Small intestine (tissue), 7 donors: ENCODE measurements around the gene B4GAT1. TPM values are rescaled to one million over a fixed set of nuclear protein-coding genes. Genes with fewer than 3 reads are reported as not detected.
"Not testable (repeated sequence)": the region's sequence is repeated elsewhere in the genome, so short reads cannot be mapped to it uniquely, and the experiment has no call there.

Experiments used
- DNase-seq, 2 donors: peaks; one replicate each; pipeline versions ENCODE4 v3.0.0 to v3.0.0-alpha.2; 2013
- FAIRE-seq: peaks from 2 replicates; lab custom pipeline; 2012; peaks lifted over from hg19 to GRCh38; lab: Jason Lieb, UNC
- H3K27ac ChIP-seq, 3 donors: one replicate each; pipeline ENCODE4 v1.5.1; 2013; ENCODE audit warnings: low read length in 2 of 3, mild to moderate bottlenecking in 2 of 3, control low read depth in 1 of 3, inconsistent platforms in 1 of 3, low read depth in 1 of 3, moderate library complexity in 1 of 3
- H3K27me3 ChIP-seq, 3 donors: one replicate each; pipeline ENCODE4 v1.6.1; 2013; ENCODE audit warnings: low read length in 3 of 3, inconsistent platforms in 1 of 3; ENCODE audit not compliant: control insufficient read depth in 3 of 3, insufficient read depth in 3 of 3
- H3K36me3 ChIP-seq, 3 donors: one replicate each; pipeline ENCODE4 v1.6.1; 2013; ENCODE audit warnings: low read length in 3 of 3, inconsistent platforms in 1 of 3, low read depth in 1 of 3, mild to moderate bottlenecking in 1 of 3, moderate library complexity in 1 of 3; ENCODE audit not compliant: control insufficient read depth in 3 of 3, insufficient read depth in 2 of 3
- H3K4me1 ChIP-seq, 3 donors: one replicate each; pipeline ENCODE4 v1.6.1; 2013; ENCODE audit warnings: low read length in 2 of 3, inconsistent platforms in 1 of 3, low read depth in 1 of 3, mild to moderate bottlenecking in 1 of 3, moderate library complexity in 1 of 3; ENCODE audit not compliant: control insufficient read depth in 3 of 3, insufficient read depth in 2 of 3
- H3K4me3 ChIP-seq, 3 donors: one replicate each; pipeline ENCODE4 v1.5.1; 2013; ENCODE audit warnings: low read length in 3 of 3, control low read depth in 1 of 3, inconsistent platforms in 1 of 3, low read depth in 1 of 3, mild to moderate bottlenecking in 1 of 3, moderate library complexity in 1 of 3
- H3K9me3 ChIP-seq, 2 donors: one replicate each; pipeline ENCODE4 v1.6.1; 2013; ENCODE audit warnings: low read depth in 1 of 2, low read length in 1 of 2; ENCODE audit not compliant: control insufficient read depth in 2 of 2, insufficient read depth in 1 of 2
- WGBS, 3 donors: extraction: QIAGEN DNeasy Blood & Tissue Kit; methylation state at CpG; one replicate each; pipeline ENCODE4 v1.1.7; 2013; 5-methylcytosine and 5-hydroxymethylcytosine counted together
- polyA plus RNA-seq, 4 donors: library from polyadenylated mRNA; stranded (reverse) in 3 of 4; unstranded in 1 of 4; fragments of 200-250 nt in 3 of 4; fragments of 120-200 nt in 1 of 4; gene quantifications; one replicate each; pipeline versions ENCODE4 v1.2.1 to v1.2.3, GENCODE V29; 2013
- donor health status: healthy with polysubstance abuse.
- donor health status: control.
- donor health status: control.
- donor health status: Bipolar disorder and iron deficiency.
- donor health status: healthy.

The B4GAT1 gene
- polyA plus RNA-seq, 4 donors, result 12.2 to 28.0 (median 20.8) TPM

DNA sequence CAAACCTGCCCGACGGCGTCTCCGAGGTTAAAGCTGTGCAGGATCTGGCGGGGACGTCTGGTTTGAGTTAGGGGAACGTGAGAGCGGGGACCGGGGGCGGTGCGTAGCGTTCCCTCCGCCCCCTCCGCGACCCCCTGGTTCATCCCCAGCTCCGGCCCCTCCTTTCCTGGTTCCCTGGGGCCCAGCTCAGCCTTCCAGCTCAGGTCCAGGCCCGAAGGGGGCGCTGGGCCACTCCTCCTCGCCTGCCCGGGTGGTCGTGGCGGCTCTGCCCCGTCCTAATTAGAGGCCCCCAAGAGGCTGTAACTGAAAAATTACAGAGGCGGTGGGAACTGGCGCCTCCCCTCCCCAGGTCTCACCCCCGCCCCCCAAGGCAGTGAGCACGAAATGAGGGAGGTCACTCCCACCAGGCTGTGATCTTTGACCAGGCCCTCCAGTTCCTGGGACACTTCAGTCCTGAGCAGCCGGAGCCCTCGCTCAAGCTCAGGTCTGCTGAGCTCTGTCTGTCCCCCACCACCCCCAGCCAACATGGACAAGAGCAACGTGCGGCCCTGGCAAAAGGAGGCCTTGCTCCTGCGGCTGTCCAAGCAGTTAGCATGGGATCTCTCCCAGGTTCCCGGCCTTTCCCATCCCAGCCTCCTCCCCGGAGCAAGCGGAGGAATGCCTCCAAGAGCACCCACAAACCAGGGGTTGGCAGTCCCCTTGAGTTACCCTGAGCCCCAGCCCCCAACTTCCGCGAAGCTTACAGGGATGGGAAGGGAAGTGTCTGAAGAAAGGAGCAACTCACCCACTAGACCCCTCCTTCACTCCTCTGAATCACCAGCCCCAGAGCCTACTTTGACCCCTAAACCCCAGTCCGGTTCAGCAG, 33.9 kb downstream of the B4GAT1 start:
- FAIRE-seq, result no peak

DNA sequence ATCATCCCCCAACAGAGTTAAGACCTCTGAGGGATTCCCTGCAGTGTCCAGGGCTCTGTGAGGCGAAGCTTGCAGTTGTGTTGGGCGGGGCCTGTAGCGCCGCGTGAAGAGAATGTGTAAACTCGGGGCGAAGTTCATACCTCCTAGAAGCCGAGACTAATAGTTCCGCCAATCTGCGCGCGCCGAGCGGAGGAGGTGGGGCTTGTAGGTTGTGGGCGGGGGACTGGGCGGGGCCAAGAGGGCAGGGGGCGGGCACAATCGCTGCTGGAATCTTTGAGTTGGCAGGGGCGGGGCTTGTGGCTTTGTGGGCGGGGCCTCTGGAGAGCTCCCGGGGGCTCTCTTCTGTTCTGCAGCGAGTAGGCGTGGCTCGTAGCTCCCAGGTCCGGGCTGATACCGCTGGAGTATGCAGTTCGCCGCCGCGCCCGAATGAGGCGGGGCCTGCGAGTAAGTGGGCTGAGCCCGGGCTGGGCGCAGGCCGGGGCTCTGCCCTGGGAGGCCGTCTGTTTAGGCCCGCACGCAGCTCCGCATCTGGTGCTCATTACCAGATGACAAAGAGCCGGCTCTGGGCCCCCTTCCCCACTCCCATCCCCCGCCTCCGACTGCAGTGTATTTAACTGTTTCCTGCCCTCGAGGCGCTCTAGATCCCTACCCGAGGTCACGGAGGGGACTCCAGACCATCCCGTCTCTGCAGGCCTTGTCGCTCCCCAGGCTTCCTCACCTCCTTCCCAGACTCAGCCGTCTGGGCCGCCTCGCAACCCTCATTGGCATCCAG, 34.7 kb downstream of the B4GAT1 start:
- Histone ChIP-seq H3K36me3 (peaks cover 0 to 4% (median 0%) of the 10 kb centered on the region in 3 donors), H3K4me3 (peak overlapping the region; percentile 35 to 69 (median 37)), H3K27me3 (no peaks in the 10 kb centered on the region), H3K9me3 (no peaks in the 10 kb centered on the region), H3K27ac (peak overlapping the region; percentile 85 to 98 (median 91)), H3K4me1 (peaks cover 2 to 28% (median 3%) of the 10 kb centered on the region in 3 donors)
- DNase-seq, result peak; percentile 99
- 1 to 3% (median 2%) methylated on average over 47 to 52 of the region's 52 CpGs for WGBS, 3 donors
- FAIRE-seq, result no peak

More for the DNA sequence above, 33.9 kb downstream of the B4GAT1 start:
- Histone ChIP-seq H3K27ac (peak overlapping the region; percentile 68 to 98 (median 91)), H3K9me3 (no peaks in the 10 kb centered on the region), H3K4me3 (peak overlapping the region; percentile 35 to 50 (median 37)), H3K4me1 (peaks cover 2 to 36% (median 3%) of the 10 kb centered on the region in 3 donors), H3K36me3 (peaks cover 0 to 4% (median 0%) of the 10 kb centered on the region in 3 donors), H3K27me3 (no peaks in the 10 kb centered on the region)
- DNase-seq, result peak in 1 of 2 donors; percentile 61
- 38 to 53% (median 53%) methylated on average over 36 to 38 of the region's 38 CpGs for WGBS, 3 donors

DNA sequence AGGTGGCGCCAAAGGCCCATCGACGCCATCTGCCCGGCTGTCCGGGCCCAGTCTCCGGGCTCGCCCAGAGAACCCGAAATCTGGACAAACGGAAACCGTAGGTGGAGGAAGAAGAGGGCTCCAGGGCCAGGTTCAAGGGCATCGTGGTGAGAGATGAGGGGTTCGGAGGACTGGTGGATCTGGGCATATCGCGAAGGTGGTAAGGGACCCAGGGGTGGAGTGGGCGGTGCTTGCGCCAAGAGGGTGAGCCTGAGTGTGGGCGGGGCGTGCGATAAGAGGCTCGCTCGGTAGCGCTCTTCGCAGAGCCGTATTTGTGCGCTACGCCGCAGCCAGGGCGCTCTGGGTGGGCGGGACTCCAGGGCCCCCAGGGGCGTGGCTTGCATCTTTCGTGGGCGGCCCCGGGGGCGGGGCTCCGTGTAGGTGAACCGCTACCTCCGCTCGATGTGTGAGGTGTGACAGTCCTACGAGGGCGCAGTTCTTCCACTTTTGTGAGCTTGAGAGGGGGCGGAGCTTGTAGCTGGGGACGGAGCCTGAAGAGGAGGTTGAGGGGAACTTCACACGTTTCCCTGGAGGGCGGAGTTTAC, 35.4 kb downstream of the B4GAT1 start:
- 0% methylated on average over 41 to 44 of the region's 44 CpGs for WGBS, 3 donors
- H3K27ac ChIP-seq, result peak overlapping the region; percentile 85 to 98 (median 86)
- no peaks in the 10 kb centered on the region for H3K27me3 ChIP-seq
- H3K9me3 ChIP-seq, result no peaks in the 10 kb centered on the region
- FAIRE-seq, result no peak
- H3K36me3 ChIP-seq, result peaks cover 0 to 4% (median 0%) of the 10 kb centered on the region in 3 donors
- peak; percentile 91 to 97 for DNase-seq
- H3K4me1 ChIP-seq, result peaks cover 0 to 22% (median 2%) of the 10 kb centered on the region in 3 donors
- peak overlapping the region in 2 of 3 donors; percentile 25 to 69 for H3K4me3 ChIP-seq

DNA sequence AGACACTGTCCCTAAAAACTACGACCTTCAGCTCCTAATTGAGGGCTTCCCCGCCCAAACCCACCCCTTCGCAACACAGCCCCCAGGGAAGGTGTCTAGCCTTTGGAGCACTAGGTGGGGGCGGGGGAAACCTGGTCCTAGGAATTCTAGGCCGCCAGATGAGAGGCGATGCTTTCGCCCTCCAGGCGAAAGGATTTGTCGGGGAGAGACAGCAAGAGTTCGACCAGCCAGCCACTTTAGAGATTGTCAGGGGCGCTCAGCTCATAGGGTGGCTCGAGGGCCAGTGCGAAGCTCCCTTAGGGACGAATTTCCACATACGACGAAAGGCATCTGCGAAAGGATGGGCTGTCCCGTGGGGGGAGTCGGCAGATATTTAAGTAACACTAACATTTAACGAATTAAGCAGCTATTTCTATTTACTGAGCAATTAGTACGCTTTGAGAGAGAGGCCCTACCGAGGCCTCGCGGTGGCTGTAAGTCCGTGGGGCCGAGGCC, 35.9 kb downstream of the B4GAT1 start:
- peaks cover 0 to 22% (median 2%) of the 10 kb centered on the region in 3 donors for H3K4me1 ChIP-seq
- DNase-seq (no peak), FAIRE-seq (no peak)
- peaks cover 0 to 4% (median 0%) of the 10 kb centered on the region in 3 donors for H3K36me3 ChIP-seq
- WGBS, 3 donors, result 32 to 41% (median 33%) methylated on average over 24 to 26 of the region's 26 CpGs
- H3K27me3 ChIP-seq, result no peaks in the 10 kb centered on the region
- H3K4me3 ChIP-seq, result peak overlapping the region in 2 of 3 donors; percentile 25 to 69
- no peaks in the 10 kb centered on the region for H3K9me3 ChIP-seq
- peak overlapping the region; percentile 85 to 98 (median 86) for H3K27ac ChIP-seq

DNA sequence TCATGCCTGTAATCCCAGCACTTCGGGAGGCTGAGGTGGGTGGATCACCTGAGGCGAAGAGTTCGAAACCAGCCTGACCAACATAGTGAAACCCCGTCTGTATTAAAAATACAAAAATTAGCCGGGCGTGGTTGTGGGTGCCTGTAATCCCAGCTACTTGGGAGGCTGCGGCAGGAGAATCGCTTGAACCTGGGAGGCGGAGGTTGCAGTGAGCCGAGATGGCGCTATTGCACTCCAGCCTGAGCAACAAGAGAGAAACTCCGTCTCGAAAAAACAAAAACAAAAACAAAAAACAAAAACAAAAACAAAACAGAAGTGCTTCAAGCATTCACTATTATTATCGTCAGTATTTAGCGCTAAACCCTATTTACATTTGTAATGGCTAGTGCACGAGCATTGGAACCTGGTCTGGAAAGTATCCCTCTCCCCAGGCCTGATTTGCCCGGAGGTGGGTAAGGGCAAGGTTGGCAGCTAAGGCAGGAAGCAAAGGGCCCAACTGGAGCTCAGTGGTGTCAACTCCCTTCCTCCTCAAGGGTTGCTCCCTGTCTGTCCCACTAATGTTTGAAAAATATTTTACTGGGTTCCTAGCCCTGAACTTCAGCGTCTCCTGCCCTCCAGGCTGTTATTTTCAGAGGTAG, 36.5 kb downstream of the B4GAT1 start:
- WGBS, 3 donors, result 87 to 89% (median 88%) methylated on average over 18 of the region's 18 CpGs

DNA sequence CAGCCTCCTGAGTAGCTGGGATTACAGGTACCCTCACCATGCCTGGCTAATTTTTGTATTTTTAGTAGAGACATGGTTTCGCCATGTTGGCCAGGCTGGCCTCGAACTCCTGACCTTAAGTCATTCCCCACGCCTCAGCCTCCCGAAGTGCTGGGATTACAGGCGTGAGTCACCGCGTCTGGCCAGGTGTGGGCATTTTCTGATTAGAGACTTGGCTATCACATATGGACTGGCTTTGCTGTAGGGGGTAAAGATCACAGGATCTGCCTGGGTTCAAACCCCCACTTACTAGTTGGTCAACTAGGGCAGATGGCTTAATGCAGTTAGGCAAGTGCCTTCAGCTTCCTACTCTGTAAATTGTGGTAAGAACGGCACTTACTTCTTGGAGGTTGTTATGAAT, 37.1 kb downstream of the B4GAT1 start:
- H3K4me3 ChIP-seq, result no peak overlapping the region
- H3K36me3 ChIP-seq, result peaks cover 0 to 1% (median 0%) of the 10 kb centered on the region in 3 donors
- 35 to 77% (median 52%) methylated on average over 8 of the region's 8 CpGs for WGBS, 3 donors
- no peak for FAIRE-seq
- H3K27ac ChIP-seq, result no peak overlapping the region
- no peak for DNase-seq
- H3K27me3 ChIP-seq, result peaks cover 0 to under 1% (median 0%) of the 10 kb centered on the region in 3 donors
- H3K4me1 ChIP-seq, result peaks cover 0 to 22% (median 2%) of the 10 kb centered on the region in 3 donors
- no peaks in the 10 kb centered on the region for H3K9me3 ChIP-seq

More for the DNA sequence above, 36.5 kb downstream of the B4GAT1 start:
- H3K4me1 ChIP-seq, result peaks cover 0 to 22% (median 2%) of the 10 kb centered on the region in 3 donors
- not testable (repeated sequence) for H3K4me3 ChIP-seq, H3K27me3 ChIP-seq, H3K27ac ChIP-seq, FAIRE-seq, DNase-seq, H3K9me3 ChIP-seq, H3K36me3 ChIP-seq

DNA sequence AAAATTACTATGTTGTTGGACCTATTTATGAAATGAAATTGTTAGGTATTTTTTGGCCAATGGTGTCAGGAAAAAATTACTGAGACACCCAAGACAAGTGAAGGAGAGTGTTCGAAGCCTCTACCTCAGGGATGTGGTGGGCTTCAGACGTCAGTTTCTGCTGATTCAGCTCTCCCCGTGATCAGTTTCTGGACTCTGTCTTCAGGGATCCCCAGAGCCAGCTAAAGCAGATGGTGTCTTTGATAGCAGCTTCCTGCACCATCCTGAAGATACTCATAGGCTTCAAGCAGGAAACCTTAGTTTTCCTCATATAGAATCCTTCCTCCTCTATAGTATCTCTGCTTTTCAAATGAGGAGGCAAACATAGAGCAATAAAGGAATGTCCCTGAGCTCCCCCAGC, 38.0 kb downstream of the B4GAT1 start:
- Histone ChIP-seq H3K9me3 (no peaks in the 10 kb centered on the region), H3K4me1 (peaks cover 0 to 22% (median 2%) of the 10 kb centered on the region in 3 donors), H3K4me3 (no peak overlapping the region), H3K27ac (no peak overlapping the region), H3K27me3 (peaks cover 0 to 3% (median 0%) of the 10 kb centered on the region in 3 donors), H3K36me3 (no peaks in the 10 kb centered on the region)
- WGBS, 3 donors, result 60 to 71% (median 61%) methylated on average over 3 of the region's 3 CpGs
- FAIRE-seq (no peak), DNase-seq (no peak)
